Gastroesophageal sphincter (tissue), 4 donors: ENCODE measurements around the gene TMC7. TPM values are rescaled to one million over a fixed set of nuclear protein-coding genes. Genes with fewer than 3 reads are reported as not detected.
A peak's percentile ranks its signal among the peaks of the same experiment; 100 is the strongest.
"Not testable (repeated sequence)": the region's sequence is repeated elsewhere in the genome, so short reads cannot be mapped to it uniquely, and the experiment has no call there.

Source experiments
- ATAC-seq: fragments of 150-250 bp; one replicate; pipeline ENCODE4 v1.9.1; 2016; ENCODE audit warnings: mild to moderate bottlenecking, moderate library complexity
- H3K27ac ChIP-seq, 4 donors: fragments of 200-600 bp; sonication (generic) in 3 of 4; 1 replicate in 3 of 4; 2 replicates in 1 of 4; pipeline ENCODE4 v1.5.1; 2016 to 2019
- H3K27me3 ChIP-seq: fragments of 200-600 bp; sonication (generic); one replicate; pipeline ENCODE4 v1.5.1; 2019
- H3K36me3 ChIP-seq, 2 donors: fragments of 200-600 bp; sonication (generic); one replicate each; pipeline ENCODE4 v1.5.1; 2019; ENCODE audit warnings: control low read depth in 1 of 2
- H3K4me1 ChIP-seq, 3 donors: fragments of 200-600 bp; sonication (generic); 1 replicate in 2 of 3; 2 replicates in 1 of 3; pipeline ENCODE4 v1.5.1; 2016 to 2019; ENCODE audit warnings: control low read depth in 2 of 3
- H3K4me3 ChIP-seq, 2 donors: fragments of 200-600 bp; sonication (generic); one replicate each; pipeline ENCODE4 v1.5.1; 2019; ENCODE audit warnings: mild to moderate bottlenecking in 1 of 2, moderate library complexity in 1 of 2
- H3K9me3 ChIP-seq, 3 donors: fragments of 200-600 bp; sonication (generic); one replicate each; pipeline ENCODE4 v1.5.1; 2017 to 2019; ENCODE audit warnings: control low read depth in 2 of 3
- CTCF ChIP-seq, 4 experiments: fragments of 200-600 bp in 2 of 4; fragments of 450-650 bp in 2 of 4; sonication (generic) in 1 of 4; IDR thresholded peaks; one replicate each; pipeline ENCODE4 v1.5.1; 2017 to 2019; ENCODE audit warnings: antibody characterized with exemption in 4 of 4, mild to moderate bottlenecking in 2 of 4, moderate library complexity in 2 of 4
- EP300 ChIP-seq: sonication (generic); formaldehyde crosslinking; IDR thresholded peaks from one replicate; pipeline ENCODE4 v1.6.1; 2017; ENCODE audit warnings: antibody characterized with exemption, mild to moderate bottlenecking
- POLR2A ChIP-seq, 2 donors: fragments of 450-650 bp; IDR thresholded peaks; one replicate each; pipeline ENCODE4 v1.6.1; 2017; ENCODE audit warnings: antibody characterized with exemption in 2 of 2, mild to moderate bottlenecking in 2 of 2, moderate library complexity in 1 of 2
- POLR2AphosphoS5 ChIP-seq: sonication (generic); formaldehyde crosslinking; IDR thresholded peaks from one replicate; pipeline ENCODE4 v1.6.1; 2017; ENCODE audit warnings: antibody characterized with exemption
- WGBS, 2 donors: methylation state at CpG; one replicate each; pipeline ENCODE4 v1.1.5; 2018; ENCODE audit warnings: low coverage in 1 of 2; 5-methylcytosine and 5-hydroxymethylcytosine counted together
- total RNA-seq, 4 donors: library from RNA; depleted of rRNA; stranded (reverse); fragments of >200 nt; gene quantifications; one replicate each; pipeline ENCODE4 v1.1.0, GENCODE V29; 2016

TMC7 gene
- total RNA-seq, 4 donors from 2014 or later: 0.40 to 0.85 (median 0.60) TPM

- H3K9me3 ChIP-seq: no peaks in the 10 kb centered on the region
- peaks cover 56% of the 10 kb centered on the region for H3K27me3 ChIP-seq
- H3K4me3 ChIP-seq: no peak overlapping the region
- WGBS, 2 donors: 22 to 43% methylated on average over 1 of the region's 2 CpGs
- no peak overlapping the region for H3K27ac ChIP-seq
- H3K4me1 ChIP-seq: peaks cover 0 to 17% (median 0%) of the 10 kb centered on the region in 3 donors
- TF ChIP-seq CTCF (IDR thresholded peaks at IDR 0.05) (no peak), POLR2A (IDR thresholded peaks at IDR 0.05) (no peak), POLR2AphosphoS5 (no peak), EP300 (no peak)
- H3K36me3 ChIP-seq: no peaks in the 10 kb centered on the region
- ATAC-seq: no peak
These were observed 3.8 kb upstream of the TMC7 start for GRCh38 chr16:18979936-18980335.

- peaks cover 23% of the 10 kb centered on the region for H3K27me3 ChIP-seq
- peak overlapping the region; percentile 37 to 63 for H3K4me3 ChIP-seq
- TF ChIP-seq POLR2A (IDR thresholded peaks at IDR 0.05) (no peak), POLR2AphosphoS5 (no peak), CTCF (IDR thresholded peaks at IDR 0.05) (no peak), EP300 (no peak)
- H3K9me3 ChIP-seq: no peaks in the 10 kb centered on the region
- peaks cover 0 to 17% (median 0%) of the 10 kb centered on the region in 3 donors for H3K4me1 ChIP-seq
- H3K27ac ChIP-seq: peak overlapping the region in 3 of 4 donors; percentile 55 to 78 (median 69)
- no peaks in the 10 kb centered on the region for H3K36me3 ChIP-seq
- WGBS, 2 donors: 59 to 62% methylated on average over 3 to 11 of the region's 11 CpGs
- ATAC-seq: no peak
These were observed 786 bp downstream of the TMC7 start for GRCh38 chr16:18984435-18985005.

- ATAC-seq, H3K4me3 ChIP-seq, H3K36me3 ChIP-seq, H3K27ac ChIP-seq, H3K9me3 ChIP-seq: not testable (repeated sequence)
- Histone ChIP-seq H3K4me1 (peaks cover 0 to 17% (median 0%) of the 10 kb centered on the region in 3 donors), H3K27me3 (peaks cover 23% of the 10 kb centered on the region)
- WGBS, 2 donors: 91 to 100% methylated on average over 1 of the region's 1 CpG
These were observed 1.5 kb downstream of the TMC7 start for GRCh38 chr16:18985256-18985655.

- not testable (repeated sequence) for H3K4me1 ChIP-seq, ATAC-seq, H3K36me3 ChIP-seq, H3K9me3 ChIP-seq, H3K27ac ChIP-seq, H3K4me3 ChIP-seq, H3K27me3 ChIP-seq
- 88 to 99% methylated on average over 4 to 9 of the region's 9 CpGs for WGBS, 2 donors
These were observed 8.0 kb downstream of the TMC7 start for GRCh38 chr16:18991731-18992130.

- not testable (repeated sequence) for H3K27ac ChIP-seq, H3K4me3 ChIP-seq, H3K36me3 ChIP-seq, ATAC-seq, H3K4me1 ChIP-seq, H3K9me3 ChIP-seq, H3K27me3 ChIP-seq
- 50 to 81% methylated on average over 2 to 3 of the region's 3 CpGs for whole genome bisulfite sequencing, 2 donors
These were observed 9.8 kb downstream of the TMC7 start for GRCh38 chr16:18993531-18993930.

GRCh38 chr16:18994181-18994580 is 10.4 kb downstream of the TMC7 start:
- not testable (repeated sequence) for H3K36me3 ChIP-seq, H3K4me3 ChIP-seq, H3K9me3 ChIP-seq, H3K4me1 ChIP-seq, H3K27me3 ChIP-seq, ATAC-seq, H3K27ac ChIP-seq
- 75 to 85% methylated on average over 4 to 7 of the region's 7 CpGs for WGBS, 2 donors

GRCh38 chr16:18995406-18995805 is 11.7 kb downstream of the TMC7 start:
- H3K4me1 ChIP-seq, H3K36me3 ChIP-seq, H3K27me3 ChIP-seq, ATAC-seq, H3K4me3 ChIP-seq, H3K9me3 ChIP-seq, H3K27ac ChIP-seq: not testable (repeated sequence)
- 82 to 95% methylated on average over 2 to 4 of the region's 12 CpGs for WGBS, 2 donors

- not testable (repeated sequence) for H3K9me3 ChIP-seq, H3K4me1 ChIP-seq, ATAC-seq, H3K4me3 ChIP-seq, H3K27ac ChIP-seq, H3K27me3 ChIP-seq, H3K36me3 ChIP-seq
- 68 to 85% methylated on average over 3 to 9 of the region's 9 CpGs for WGBS, 2 donors
These were observed 12.8 kb downstream of the TMC7 start for GRCh38 chr16:18996536-18996935.

GRCh38 chr16:18997001-18997400 is 13.3 kb downstream of the TMC7 start:
- WGBS, 2 donors: 89 to 96% methylated on average over 5 to 7 of the region's 9 CpGs
- not testable (repeated sequence) for H3K4me1 ChIP-seq, ATAC-seq, H3K36me3 ChIP-seq, H3K27me3 ChIP-seq, H3K27ac ChIP-seq, H3K9me3 ChIP-seq, H3K4me3 ChIP-seq
